ENCODE data around the gene PARVB.
"Not testable (repeated sequence)": the region's sequence is repeated elsewhere in the genome, so short reads cannot be mapped to it uniquely, and the experiment has no call there.

Gene PARVB

DNA sequence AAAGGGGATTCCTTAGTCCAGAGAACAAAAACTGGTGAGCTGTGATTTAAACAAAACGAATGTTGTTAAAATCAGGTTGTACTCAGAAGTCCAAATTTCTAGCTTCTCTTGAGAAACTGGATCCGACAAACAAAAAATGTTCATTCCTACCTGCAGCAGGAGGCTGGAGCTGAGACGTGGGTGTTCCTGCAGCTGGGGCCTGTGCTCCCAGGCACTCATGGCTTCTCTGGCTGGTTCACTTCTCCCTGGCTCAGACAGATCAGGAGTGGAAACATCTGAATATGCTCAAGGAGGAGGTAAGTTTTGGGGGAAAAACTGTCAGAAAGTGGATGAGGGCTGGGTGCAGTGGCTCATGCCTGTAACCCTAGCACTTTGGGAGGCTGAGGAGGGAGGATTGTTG is 24.7 kb upstream of the PARVB start:
- DNase-seq, result no peak

DNA sequence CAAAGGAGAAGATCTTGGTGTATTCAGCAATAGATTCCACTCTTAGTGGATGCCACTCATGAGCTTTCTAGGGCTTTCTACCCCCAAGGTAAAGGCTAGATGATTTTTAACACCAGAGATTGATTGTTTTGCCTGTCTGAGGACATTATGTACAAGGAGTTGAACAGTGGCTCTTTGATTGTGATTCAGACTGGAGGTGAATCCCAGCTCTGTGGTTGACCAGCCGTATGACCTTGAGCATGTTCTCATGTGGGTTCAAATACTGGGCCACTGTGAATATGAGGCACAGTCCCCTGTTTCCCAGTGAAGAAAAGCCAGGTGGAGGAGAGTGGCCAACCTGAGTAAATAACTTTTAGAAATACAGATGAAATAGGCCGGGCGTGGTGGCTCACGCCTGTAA is 24.0 kb upstream of the PARVB start:
- no peak for DNase-seq

DNA sequence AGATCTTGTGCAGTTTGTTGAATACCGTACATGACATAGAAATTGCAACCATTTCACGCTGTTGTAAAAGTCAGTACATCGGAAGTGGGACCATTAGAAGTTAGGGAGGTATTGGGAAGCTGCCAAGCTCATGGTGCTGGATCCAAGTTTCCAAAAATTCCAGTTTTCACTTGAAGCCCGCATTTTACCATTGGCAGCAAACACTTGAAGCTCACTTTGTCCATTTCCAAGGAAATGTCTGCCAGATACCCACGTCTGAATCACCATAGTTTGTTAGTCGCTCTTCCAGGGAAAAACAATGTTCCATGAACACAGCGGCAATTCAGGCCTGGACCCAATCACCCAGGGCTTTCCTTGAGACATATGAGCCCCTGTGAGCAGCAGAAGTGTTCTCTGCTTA is 22.6 kb upstream of the PARVB start:
- no peak for DNase-seq

DNA sequence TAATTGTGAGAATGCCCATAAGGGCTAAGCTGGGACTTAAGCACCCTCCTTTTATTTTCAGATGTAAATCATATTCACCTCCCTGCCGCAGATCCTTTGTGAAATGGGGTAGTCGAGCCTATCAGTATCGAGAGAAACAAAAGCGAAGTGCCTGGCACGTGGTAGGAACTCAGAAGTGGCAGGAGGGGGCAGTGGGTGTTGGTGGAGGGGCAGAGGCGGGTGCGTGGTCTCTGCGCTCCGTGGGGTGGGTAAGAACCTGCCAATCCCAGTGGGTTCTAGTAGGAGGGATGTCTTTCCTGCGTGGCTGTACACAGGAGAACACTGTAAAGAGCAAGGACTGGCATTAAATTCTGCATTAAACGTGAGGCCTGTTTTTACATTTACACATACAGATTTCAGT is 21.8 kb upstream of the PARVB start:
- DNase-seq, result no peak

DNA sequence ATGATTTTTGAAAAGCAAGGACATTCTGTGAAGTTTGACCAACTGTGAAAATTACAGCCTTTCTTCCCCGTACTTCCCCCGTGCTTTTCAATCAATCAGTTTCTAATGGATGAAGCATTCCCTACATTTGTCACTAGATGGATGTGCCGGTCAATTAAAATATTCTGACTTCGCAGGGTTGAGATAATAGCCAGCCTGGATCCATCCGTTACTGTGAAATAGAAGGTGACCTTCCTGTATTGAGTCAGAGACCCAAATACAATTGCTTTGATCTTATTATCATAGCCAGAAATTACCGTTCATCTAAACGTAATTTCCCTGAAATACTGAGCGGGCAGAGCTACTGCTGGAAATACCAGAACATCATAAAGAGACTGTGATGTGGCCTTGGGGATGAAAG is 21.1 kb upstream of the PARVB start:
- DNase-seq, result no peak

DNA sequence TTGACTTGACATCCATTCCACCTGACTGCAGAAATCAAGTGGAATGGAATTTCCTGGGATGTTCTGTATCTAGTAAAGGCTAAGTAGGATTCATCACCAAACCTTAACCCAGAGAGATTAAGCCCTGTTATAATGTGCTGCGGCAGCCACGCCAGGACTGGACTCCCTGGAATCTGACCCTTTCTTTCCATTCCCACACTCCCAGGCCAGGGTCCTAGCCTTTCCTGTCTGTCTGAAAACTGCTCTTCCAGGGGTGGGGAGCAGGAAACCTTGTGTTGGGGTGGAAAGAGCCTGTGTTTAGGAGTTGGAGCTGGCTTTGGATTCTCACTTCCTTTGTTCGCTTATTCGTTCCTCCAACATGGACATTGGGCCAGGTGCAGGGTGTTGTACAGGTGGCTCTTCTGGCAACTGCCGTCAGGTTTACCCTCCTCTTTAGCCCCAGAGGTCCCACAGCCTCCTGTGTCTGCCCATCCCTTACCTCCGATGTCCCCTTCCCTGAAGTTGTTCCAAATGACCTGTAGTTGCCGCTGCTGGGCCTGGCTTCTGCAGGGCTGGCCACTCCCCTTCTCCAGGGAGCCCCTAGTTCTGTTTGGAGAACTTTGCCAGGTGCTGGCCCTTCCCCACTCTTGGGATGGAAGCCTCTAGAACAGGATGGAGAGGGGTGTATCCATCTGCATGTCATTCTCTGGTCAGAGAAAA is 20.5 kb upstream of the PARVB start:
- no peak for DNase-seq

DNA sequence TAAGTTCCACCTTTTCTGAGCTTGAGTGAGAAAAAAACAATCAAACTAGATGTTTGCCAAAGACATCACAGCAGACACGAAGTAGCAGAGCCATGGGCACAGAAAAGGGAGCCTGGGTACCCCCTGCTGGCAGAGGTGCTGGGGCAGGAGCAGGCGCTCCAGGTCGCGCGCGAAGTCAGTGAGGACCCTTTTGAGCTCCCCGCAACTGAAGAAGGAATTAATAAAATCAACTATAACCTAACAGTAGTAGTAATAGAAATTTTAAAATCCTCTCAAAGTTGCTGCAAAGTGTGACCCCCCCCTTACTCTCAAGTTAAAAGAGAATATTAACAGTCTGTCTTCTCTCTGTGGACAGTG is 20.0 kb upstream of the PARVB start:
- no peak for DNase-seq

DNA sequence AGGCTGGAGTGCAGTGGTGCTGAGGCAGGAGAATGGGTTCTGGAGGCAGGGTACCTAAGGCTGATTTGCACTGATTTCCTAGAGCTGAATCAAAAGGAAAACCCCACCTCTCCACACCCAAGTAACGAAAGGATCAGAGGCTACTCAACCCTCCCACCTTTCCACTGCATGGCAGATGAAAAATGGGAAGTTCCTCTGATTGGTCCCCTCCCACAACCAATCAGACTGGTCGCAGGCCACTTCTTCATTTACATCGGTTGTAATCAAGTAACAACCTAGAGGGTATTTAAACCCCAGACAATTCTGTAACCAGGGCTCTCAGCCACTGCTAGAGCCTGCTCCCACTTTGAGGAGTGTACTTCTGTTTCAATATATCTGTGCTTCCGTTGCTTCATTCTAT is 18.6 kb upstream of the PARVB start:
- peak; percentile 20 for DNase-seq

DNA sequence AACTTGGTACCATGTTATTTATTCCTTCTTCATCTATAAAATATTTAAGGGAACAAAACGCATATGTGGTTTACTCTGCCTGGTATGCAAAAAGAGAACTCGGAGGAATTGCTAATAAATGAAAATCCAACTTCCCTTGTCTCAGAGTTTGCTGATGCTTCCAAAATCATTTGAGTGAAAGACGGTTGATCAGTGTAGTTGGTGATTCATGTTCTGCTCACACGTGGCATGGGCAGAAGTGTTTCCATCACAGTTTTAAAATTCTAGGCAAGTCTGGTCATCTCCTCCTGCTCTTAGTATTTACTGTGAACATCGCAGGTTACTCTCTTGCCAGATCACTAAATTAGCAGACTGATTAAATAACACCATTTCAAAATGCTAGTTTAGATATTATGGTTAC is 11.9 kb upstream of the PARVB start:
- no peak for DNase-seq

DNA sequence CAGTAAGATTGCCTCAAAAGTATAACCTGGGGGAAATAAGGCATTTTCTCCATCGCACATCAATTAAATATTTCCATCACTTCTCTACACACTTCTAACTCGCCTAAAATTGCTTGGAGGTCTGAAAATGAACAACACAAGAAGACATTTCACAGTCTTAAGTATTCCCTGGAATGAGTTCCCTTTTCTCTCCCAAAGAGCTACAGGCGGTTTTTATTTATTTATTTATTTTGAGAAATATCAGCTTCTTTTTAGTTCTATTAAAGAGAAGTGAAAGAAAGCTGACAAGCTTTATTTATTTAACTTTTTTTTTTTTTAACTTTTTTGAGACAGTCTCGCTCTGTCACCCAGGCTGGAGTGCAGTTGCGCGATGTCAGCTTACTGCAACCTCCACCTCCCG is 11.5 kb upstream of the PARVB start:
- DNase-seq, result no peak

DNA sequence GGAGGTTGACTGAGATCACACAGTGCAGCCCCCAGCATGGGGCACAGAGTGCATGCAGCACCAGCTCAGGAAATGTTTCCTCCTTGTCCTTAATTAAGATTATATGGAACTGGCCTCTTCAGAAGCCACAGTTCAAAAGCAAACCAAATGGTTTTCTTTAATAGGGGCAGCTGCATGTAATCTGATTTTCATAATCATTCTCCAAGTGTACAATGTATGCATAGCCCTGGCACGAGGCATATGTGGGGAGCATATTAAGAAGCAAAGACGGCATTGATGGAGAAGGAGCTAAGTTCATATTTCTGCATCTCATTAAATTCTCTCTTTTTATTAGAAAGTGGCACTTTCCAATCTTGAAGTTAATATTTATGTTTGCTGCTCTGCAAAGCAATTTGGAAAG is 9.9 kb upstream of the PARVB start:
- DNase-seq, result no peak

DNA sequence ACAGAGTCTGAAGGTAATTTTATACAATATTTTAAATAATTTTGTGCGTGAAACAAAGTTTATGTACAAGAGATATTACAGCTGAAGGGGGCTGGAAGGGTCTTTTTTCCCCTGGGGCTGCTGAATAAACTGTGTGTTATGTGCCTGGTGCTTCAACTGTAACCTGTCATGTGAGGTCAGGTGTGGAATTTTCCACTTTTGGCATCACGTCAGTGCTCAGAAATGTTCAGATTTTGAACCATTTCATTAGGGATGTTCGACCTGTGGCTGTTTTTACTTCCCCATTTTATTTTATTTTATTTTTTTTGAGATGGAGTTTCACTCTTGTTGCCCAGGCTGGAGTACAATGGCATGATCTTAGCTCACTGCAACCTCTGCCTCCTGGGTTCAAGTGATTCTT is 7.5 kb upstream of the PARVB start:
- not testable (repeated sequence) for DNase-seq

DNA sequence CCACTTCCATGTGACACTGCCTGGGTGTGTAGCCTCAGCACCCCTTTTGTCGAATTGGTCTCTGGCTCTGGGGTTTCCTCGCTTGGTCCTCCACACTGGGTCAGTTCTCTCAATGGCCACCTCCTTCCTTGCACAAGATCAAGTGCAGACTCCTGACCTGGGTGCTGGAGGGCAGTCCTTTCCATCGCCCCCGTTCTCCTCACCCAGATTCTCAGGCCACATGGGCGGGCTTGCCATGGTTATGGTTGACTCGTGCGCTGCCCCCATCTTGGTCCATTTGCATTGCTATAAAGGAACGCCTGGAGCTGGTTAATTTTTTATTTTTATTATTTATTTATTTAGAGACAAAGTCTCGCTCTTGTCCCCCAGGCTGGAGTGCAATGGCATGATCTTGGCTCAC is 5.5 kb upstream of the PARVB start:
- DNase-seq, result no peak

DNA sequence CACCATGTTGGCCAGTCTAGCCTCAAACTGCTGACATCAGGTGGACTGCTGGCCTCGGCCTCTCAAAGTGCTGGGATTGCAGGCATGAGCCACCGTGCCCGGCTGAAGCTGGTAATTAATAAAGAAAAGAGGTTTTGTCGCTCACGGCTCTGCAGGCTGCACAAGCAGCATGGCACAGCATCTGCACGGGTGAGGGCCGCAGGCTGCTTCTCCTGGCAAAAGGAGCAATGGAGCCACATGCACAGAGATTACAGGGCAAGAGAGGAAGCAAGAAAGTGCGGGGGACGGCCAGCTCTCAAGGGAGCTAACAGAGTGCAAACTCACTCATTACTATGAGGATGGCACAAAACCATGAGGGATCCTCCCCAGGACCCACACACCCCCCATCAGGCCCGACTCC is 4.7 kb upstream of the PARVB start:
- DNase-seq, result no peak

DNA sequence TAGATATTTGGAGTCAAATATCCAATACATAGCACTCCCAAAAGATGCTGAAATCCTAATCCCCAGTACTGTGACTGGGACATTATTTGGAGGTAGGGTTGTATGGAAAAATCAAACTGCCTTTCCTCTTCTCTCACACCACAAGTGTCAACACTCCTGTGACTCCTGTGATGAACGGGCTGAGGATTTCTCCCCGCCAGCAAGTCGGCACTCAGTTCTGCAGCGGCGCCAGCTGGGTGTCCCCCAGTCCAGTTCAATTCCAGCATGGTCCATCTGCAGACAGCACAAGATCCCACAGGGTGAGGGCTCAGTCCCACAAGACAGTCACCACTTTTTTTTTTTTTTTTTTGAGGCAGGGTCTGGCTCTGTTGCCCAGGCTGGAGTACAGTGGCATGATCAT is 4.3 kb upstream of the PARVB start:
- no peak for DNase-seq

DNA sequence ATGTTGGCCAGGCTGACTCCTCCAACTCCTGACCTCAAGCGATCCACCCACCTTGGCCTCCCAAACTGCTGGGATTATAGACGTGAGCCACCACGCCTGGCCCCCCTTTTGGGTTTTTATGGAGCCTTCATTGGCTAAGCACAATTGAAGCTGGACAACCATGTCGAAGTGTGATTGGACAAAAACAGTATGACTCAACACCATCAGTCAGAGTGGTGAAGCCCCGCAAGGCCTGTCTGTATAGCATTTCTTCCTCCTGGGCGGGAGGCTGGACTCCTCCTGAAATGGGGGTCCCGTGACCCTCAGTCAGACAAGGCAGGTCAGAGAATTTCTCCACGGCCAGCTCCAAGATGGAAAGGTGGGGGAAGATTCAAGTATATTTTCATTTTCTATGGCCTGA is 3.1 kb upstream of the PARVB start:
- no peak for DNase-seq

DNA sequence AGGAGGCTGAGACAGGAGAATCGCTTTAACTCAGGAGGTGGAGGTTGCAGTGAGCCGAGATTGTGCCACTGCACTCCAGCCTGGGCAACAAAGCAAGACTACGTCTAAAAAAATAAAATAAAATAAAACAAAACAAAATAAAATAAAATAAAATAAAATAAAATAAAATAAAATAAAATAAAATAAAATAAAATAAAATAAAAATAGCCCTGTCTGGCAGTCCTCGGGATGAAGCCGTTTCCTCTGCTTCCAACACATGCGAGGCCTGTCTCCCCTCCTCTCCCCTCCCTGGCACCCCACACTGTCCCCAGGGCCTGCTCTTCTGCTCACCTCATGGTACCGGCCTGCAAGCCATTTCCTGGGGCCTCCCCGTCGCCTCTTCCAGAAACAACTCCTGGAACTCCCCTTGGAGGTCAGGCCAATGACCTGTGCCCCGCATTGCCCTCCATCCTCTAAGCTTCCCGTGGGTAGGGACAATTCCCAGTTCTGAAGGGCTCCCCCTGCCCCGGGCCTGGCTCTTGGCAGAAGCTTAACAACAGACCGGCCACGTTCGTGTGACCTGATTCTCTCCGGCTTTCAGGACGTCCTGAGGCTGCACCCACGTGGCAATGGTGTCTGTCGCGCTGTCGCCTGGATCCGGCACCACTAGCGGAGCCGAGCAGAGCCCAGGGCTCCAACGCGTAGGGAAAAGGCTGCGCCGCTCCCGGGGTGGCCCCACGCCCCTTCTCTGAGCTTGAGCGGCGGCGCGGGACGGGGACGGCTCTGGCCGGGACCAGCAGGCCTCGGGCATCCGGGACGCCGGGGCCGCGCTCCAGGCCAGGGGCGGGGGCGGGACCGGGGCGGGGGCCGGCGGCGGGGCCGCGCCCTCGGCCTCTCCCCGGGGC is 456 bp upstream of the PARVB start:
- DNase-seq, result peak; percentile 28

DNA sequence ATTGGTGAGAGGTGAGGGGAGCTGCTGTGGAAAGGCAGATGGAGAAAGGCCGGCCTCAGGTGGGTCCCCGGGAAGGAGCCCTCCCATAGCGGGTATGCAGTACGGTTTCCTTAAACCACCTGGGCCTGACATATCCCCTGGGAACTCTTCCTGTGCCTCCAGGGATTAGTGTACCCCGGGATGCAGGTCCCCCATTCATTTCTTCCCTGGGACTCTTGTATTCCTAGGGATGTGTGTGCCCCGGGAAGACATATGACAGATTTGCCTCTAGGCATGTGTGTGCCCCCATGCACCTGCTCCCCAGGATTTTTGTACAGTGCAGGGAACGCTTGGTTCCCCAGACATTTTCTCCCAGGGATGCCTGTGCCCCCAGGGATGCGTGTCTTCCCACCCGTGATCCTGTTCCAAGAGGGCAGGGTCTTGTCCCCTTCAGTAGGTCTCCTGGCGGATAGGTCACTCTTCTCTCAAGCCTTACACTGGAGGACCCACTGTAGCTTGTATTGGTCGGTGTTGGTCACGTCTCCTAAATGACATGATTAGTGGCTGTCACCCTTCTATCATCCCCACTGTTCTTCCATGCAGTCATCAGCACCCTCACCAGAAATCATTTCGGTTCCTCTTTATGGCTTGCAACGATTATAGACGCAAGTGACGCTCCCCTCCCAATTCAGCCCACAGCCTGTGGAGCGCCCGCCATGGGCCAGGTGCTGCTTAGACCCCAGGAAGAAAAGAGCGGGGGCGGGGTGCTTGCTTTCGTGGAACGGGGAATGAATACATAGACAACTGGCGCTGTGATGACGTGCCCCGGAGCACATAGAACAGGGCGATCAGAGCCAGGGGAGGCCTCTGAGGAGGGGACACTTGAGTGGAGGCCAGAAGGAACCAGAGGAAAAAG is 1.3 kb downstream of the PARVB start:
- peak; percentile 72 for DNase-seq

DNA sequence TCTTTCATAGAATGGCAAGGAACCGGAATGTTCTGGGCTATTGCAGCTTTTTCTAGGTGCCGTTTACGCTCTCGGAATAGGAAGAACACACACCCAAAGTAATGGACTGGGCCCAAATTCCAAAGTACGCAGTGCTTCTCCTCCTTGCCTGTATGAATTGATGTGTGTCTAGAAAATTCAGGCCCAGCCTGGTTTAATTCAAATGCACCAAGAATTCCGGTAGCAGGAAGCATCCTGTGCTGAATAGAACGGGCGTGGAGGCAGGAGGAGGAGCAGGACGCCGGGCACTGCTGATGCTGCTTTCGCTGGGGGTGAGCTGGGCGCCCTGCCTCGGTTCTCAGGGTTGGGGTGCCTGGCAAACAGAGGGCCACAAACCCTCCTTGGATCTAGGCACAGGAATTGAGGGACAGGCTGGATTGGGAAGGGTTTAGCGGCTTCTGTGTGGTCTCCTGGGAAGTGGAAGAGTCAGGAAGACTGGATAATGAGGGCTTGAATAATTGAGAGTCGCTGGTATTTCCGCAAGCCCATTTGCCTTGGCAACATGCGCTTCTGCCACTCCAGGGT is 2.0 kb downstream of the PARVB start:
- DNase-seq, result no peak

DNA sequence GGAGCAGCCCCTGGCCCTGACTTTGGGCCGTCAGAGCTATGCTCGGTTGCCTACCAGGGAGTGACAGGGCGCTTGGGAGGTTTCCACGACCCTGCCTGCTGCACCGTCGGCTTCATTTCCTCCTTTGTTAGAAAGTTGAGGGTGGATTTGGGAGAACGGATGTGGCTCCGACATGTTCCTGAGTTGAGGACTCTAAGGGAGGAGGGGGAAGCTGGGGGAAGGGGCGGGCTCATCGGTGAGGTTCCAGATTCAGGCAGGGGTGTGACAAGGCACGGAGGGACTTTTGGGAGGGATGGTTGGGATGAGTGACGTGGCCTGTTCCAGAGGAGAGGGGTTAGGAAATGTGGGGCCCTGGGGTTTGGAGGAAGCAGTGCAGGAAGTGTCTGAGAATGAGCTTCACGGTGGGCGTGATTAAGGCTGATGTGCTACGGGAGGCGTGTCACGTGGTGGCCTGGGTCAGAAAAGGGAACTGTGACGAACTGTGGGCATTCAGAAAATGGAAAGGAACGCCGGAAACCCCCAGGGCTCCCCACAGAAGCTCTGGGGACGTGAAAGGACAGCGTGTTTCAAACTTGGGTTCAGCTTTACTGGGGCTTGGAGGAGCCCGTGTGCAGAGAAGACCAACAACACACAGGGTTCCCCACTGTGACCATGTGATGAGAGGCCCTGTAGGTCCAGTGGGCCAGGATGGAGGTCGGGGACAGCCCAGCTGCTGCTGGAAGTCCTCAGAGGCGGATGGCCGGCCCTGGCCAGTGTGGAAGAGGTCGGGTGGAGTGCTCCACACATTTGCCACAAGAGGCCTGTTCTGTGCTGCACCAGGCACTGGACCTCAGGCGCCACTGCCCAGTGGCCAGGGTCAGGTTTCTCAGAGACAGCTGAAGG is 2.8 kb downstream of the PARVB start:
- peak; percentile 88 for DNase-seq

DNA sequence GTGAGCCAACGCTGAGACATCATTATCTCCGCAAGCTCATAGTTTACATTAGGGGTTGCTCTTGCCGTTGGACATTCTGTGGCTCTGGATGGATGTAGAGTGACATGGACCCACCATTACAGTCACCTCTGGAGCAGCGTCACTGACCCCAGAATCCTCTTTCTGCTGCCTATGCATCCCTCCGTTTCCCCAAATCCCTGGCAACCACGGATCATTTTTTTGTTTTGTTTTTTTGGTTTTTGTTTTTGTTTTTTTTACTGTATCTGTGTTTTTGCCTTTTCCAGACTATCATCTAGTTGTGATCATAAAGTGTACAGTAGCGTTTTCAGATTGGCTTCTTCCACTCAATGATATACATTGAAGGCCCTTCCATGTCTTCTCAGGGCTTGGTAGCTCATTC is 4.0 kb downstream of the PARVB start:
- no peak for DNase-seq

DNA sequence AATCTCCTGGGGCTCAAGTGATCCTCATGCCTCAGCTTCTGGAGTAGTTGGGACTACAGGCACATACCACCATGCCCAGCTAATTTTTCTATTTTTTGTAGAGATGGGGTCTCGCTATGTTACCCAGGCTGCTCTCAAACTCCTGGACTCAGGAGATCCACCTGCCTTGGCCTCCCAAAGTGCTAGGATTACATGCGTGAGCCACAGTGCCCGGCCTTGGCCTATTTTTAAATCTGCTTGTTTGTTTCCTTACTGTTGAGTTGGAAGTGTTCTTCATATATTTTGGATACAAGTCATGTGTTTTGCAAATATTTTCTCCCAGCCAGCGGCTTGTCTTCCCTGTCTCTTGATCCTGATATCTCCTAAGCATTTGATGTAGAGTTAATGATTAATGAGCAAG is 5.0 kb downstream of the PARVB start:
- no peak for DNase-seq

All from CD4-positive, alpha-beta T cell treated with Interferon gamma for 1 hour (primary cell).